ENCODE measurements around the gene COQ10A.
"Not testable (repeated sequence)": the region's sequence is repeated elsewhere in the genome, so short reads cannot be mapped to it uniquely, and the experiment has no call there.

The COQ10A gene

DNA sequence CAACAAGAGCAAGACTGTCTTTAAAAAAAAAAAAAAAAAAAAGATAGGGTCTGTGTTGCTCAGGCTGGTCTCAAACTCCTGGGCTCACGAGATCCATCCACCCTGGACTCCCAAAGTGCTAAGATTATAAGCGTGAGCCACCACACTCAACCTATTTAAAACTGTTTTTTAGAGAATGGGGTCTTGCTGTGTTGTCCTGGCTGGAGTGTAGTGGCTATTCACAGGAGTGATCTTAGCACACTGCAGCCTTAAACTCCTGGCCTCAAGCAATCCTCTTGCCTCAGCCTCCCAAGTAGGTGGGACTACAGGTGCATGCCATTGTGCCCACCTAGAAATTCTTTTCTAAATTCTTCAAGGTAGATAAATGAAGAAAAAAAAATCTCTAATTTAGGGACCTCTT, 7.6 kb downstream of the COQ10A start:
- H3K9me3 Mint-ChIP-seq = no peaks in the 10 kb centered on the region
- intact Hi-C loops (cut with micrococcal nuclease) = no loop called here
- H3K4me3 Mint-ChIP-seq = no peak overlapping the region
- H3K4me1 Mint-ChIP-seq (ENCODE audit: low read depth) = no peaks in the 10 kb centered on the region
- H3K27me3 Mint-ChIP-seq = no peaks in the 10 kb centered on the region
- peaks cover 97% of the 10 kb centered on the region for H3K36me3 Mint-ChIP-seq (ENCODE audit: low read depth)
- H3K27ac Mint-ChIP-seq = no peak overlapping the region

DNA sequence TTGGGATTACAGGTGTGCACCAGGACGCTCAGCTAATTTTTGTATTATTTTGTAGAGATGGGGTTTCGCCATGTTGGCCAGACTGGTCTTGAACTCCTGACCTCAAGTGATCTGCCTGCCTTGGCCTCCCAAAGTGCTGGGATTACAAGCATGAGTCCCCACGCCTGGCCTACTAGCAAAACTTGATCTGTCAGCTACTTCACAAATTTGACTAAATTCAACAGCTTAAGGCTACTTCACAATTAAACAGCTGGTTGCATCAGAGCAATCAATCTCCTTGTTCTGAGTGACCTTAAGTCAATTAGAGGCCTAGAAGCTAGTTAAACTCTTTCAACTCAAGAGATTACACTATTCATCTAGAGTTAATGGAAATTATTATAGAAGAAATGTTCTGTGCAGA, 12.2 kb downstream of the COQ10A start:
- Mint-ChIP-seq H3K4me3 (no peak overlapping the region), H3K4me1 (ENCODE audit: low read depth) (no peaks in the 10 kb centered on the region), H3K27me3 (no peaks in the 10 kb centered on the region), H3K9me3 (no peaks in the 10 kb centered on the region), H3K36me3 (ENCODE audit: low read depth) (peaks cover 99% of the 10 kb centered on the region), H3K27ac (no peak overlapping the region)
- intact Hi-C loops (cut with micrococcal nuclease) = no loop called here

DNA sequence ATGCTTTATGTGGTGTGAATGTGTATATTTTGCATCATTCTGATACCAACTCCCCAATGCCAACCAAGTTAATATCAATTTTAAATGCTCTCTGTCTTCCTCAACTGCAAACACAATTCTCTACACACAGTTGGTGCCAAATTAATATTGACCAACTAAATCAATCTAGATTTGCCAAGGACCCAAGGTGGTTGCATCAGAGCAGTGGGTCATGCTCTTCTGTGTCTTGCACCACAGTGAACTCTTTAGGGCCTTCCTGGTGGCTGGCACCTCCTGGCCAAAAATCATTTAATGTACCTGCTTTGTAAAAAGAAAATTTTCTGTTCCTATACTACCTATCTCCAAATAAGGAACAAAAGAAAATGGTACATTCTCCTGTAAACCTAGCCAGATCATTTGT, 14.1 kb downstream of the COQ10A start:
- Mint-ChIP-seq H3K4me3 (no peak overlapping the region), H3K4me1 (ENCODE audit: low read depth) (no peaks in the 10 kb centered on the region), H3K36me3 (ENCODE audit: low read depth) (peaks cover 99% of the 10 kb centered on the region), H3K27ac (no peak overlapping the region), H3K9me3 (no peaks in the 10 kb centered on the region), H3K27me3 (no peaks in the 10 kb centered on the region)
- intact Hi-C loops (cut with micrococcal nuclease) = no loop called here

DNA sequence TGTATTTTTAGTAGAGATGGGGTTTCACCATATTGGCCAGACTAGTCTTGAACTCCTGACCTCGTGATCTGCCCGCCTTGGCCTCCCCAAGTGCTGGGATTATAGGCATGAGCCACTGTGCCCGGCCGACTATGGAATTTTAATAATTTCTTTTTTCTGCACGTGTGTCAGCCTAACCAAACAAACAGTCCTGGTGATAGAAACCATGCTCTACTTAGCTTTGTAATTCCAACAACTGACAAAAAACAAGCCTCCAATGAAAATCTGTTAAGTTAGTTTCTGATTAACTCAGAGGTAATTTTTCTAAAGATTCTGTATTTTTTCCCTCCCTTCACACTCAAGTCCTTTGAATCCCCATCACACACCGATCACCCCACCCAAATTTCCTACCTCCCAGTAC, 15.3 kb downstream of the COQ10A start:
- no peak overlapping the region for H3K4me3 Mint-ChIP-seq
- no peaks in the 10 kb centered on the region for H3K4me1 Mint-ChIP-seq (ENCODE audit: low read depth)
- peaks cover 99% of the 10 kb centered on the region for H3K36me3 Mint-ChIP-seq (ENCODE audit: low read depth)
- no peaks in the 10 kb centered on the region for H3K27me3 Mint-ChIP-seq
- H3K9me3 Mint-ChIP-seq = no peaks in the 10 kb centered on the region
- intact Hi-C loops (cut with micrococcal nuclease) = no loop called here
- H3K27ac Mint-ChIP-seq = no peak overlapping the region

DNA sequence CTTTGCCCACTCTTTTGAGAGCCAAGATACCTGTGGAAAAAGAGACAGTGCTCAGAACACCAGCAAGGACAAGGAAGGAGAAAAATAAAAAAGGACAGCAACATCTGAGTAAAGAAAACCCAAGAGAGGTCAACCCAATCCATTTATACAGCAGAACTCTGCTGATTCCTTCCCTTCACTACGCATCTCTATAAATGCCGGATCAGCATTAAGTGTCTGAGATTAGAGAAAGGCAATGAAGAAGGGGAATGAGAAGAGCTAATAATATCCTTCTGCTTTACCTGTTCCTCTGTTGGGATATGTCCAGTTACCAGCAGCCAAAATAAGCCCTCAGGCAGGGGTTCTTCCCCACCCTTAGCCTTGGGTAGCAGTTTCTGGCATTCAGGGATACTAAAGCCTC, 15.8 kb downstream of the COQ10A start:
- Mint-ChIP-seq H3K27ac (no peak overlapping the region), H3K4me3 (no peak overlapping the region), H3K27me3 (no peaks in the 10 kb centered on the region), H3K36me3 (ENCODE audit: low read depth) (peaks cover 96% of the 10 kb centered on the region), H3K4me1 (ENCODE audit: low read depth) (no peaks in the 10 kb centered on the region), H3K9me3 (no peaks in the 10 kb centered on the region)
- intact Hi-C loops (cut with micrococcal nuclease) = no loop called here

DNA sequence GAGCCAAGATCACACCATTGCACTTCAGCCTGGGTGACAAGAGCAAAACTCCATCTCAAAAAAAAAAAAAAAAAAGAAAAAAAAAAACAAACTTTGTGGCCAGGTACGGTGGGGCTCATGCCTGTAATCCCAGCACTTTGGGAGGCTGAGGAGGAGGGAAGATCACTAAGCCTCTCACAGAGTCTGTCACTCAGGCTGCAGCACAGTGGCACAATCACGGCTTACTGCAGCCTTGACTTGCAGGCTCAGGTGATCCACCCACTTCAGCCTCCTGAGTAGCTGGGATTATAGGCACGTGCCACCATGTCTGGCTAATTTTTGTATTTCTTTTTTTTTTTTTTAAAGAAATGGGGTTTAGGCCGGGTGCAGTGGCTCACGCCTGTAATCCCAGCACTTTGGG, 17.5 kb downstream of the COQ10A start:
- H3K4me3 Mint-ChIP-seq; intact Hi-C loops (cut with micrococcal nuclease); H3K27ac Mint-ChIP-seq; H3K4me1 Mint-ChIP-seq (ENCODE audit: low read depth); H3K9me3 Mint-ChIP-seq; H3K27me3 Mint-ChIP-seq: not testable (repeated sequence)
- H3K36me3 Mint-ChIP-seq (ENCODE audit: low read depth) = peaks cover 88% of the 10 kb centered on the region

DNA sequence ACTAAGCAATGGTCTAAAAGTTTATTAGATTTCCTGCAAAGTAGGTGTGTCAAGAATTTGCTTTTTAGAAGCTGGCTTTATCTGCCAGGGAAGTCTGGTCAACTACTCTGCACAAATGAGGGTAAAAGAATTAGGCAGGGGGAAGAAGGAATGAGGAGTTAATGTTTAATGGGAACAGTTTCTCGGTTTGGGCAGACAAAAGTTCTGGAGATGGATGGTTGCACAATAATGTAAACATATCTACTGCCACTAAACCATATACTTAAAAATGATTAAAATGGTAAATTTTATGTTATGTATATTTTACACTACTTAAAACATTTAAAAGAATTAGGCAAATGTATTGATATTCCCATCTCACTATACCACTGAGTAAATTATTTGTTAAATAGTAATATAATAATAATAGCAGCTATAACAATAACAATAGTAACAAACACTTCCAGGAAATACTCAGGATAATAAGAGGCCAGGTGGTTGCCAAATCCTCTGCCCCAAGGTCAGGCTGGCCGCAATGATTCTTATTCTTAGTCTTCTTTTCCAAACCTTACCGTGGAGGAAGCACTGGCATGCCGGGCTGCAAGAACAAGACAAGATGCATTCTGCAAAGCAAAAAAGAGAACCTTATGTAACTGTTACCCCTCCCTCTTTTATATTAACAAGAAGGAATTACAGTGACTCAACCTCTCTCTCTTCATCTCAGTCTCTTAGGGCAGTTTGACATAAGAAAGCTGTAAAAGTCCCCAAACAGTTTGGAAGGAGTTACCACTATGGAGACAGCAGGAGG, 19.5 kb downstream of the COQ10A start:
- no peak overlapping the region for H3K4me3 Mint-ChIP-seq
- no peaks in the 10 kb centered on the region for H3K9me3 Mint-ChIP-seq
- peaks cover 87% of the 10 kb centered on the region for H3K36me3 Mint-ChIP-seq (ENCODE audit: low read depth)
- no peak overlapping the region for H3K27ac Mint-ChIP-seq
- H3K4me1 Mint-ChIP-seq (ENCODE audit: low read depth) = peaks cover 3% of the 10 kb centered on the region
- intact Hi-C loops (cut with micrococcal nuclease) = no loop called here
- no peaks in the 10 kb centered on the region for H3K27me3 Mint-ChIP-seq

DNA sequence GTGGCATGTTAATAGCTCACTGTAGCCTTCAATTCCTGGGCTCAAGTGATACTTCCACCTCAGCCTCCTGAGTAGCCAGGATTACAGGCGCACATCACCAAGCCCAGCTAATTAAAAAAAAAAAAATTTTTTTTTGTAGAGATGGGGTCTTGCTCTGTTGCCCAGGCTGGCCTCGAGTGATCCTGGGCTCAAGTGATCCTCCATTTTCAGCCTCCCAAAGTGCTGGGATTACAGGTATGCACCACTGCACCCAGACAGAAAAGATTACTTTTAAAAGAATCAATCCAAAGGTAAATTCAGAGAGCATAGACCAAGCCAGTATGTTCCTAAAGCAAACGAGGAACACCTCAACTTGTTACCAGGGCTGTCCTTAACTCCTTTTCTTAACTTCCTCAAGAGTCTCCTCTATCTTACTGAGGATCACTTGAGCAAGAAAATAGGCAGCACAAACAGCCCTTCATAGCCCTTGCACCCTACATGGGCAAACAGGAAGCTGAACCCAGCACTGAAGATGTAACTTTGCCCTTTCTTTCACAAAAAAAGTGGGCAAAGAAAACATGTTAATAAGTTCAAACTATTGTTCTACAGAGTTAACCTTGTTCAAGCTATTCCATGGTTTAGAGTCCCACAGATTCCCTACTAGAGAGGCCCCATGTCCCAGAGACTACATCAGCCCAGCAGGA, 22.1 kb downstream of the COQ10A start:
- intact Hi-C loops (cut with micrococcal nuclease) = no loop called here
- Mint-ChIP-seq H3K27ac (no peak overlapping the region), H3K9me3 (no peaks in the 10 kb centered on the region), H3K4me1 (ENCODE audit: low read depth) (peaks cover 12% of the 10 kb centered on the region), H3K4me3 (no peak overlapping the region), H3K36me3 (ENCODE audit: low read depth) (peaks cover 81% of the 10 kb centered on the region), H3K27me3 (no peaks in the 10 kb centered on the region)

DNA sequence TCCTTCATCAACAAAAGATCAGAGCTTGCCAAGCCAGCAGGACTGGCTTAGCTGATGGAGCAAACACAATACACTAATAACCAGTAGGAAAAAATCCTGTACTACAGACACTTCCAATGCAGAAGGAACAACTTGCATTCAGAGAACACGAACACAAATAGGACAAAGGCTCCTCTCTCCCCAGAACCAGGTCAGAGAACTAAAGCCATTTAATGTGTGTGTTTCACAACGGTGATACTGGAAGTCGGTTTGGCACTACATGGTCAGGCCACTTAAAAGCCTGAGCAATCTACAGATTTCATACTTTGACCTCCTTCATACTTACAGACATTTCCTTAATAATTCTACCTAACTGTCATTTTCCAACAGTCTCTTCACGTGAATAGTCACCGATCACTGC, 27.1 kb downstream of the COQ10A start:
- Mint-ChIP-seq H3K9me3 (no peaks in the 10 kb centered on the region), H3K4me1 (ENCODE audit: low read depth) (peaks cover 44% of the 10 kb centered on the region), H3K4me3 (no peak overlapping the region), H3K27ac (no peak overlapping the region), H3K36me3 (ENCODE audit: low read depth) (peaks cover 66% of the 10 kb centered on the region), H3K27me3 (no peaks in the 10 kb centered on the region)
- intact Hi-C loops (cut with micrococcal nuclease) = no loop called here

DNA sequence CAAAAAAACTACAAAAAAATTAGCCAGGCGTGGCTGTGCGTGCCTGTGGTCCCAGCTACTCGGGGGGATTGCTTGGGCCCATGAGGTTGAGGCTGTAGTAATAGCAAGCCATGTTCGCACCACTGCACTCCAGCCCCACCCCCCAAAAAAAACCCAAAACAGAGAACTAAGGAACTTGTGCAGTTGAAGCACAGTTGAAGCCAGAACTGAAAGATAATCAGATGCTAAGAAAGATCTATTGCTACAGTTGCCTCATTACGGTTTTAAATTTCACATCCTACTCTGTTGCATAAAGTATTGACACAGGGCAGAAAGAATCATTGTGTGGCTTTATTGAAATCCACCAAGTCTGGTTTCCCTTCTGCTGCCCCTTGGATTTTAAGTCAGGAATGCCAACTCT, 29.6 kb downstream of the COQ10A start:
- H3K27me3 Mint-ChIP-seq = no peaks in the 10 kb centered on the region
- no peak overlapping the region for H3K27ac Mint-ChIP-seq
- H3K4me1 Mint-ChIP-seq (ENCODE audit: low read depth) = peaks cover 56% of the 10 kb centered on the region
- H3K9me3 Mint-ChIP-seq = no peaks in the 10 kb centered on the region
- intact Hi-C loops (cut with micrococcal nuclease) = no loop called here
- H3K36me3 Mint-ChIP-seq (ENCODE audit: low read depth) = peaks cover 61% of the 10 kb centered on the region
- H3K4me3 Mint-ChIP-seq = no peak overlapping the region

DNA sequence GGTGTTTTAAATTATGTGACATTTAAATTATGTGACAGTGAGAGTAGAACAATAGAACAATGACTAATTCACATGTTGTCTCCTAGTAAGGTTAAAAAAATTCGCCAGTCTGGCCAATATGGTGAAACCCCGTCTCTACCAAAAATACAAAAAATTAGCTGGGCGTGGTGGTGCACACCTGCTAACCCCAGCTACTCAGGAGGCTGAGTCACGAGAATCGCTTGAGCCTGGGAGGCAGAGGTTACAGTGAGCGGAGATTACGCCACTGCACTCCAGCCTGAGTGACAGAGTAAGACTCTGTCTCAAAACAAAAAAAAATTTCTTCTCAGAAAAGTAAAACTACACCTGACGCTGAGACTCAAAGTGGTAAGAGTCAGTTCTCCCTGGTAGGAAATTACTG, 30.7 kb downstream of the COQ10A start:
- Mint-ChIP-seq H3K27me3 (no peaks in the 10 kb centered on the region), H3K27ac (peak overlapping the region; percentile 34), H3K9me3 (no peaks in the 10 kb centered on the region), H3K4me3 (peak overlapping the region; percentile 26), H3K4me1 (ENCODE audit: low read depth) (peaks cover 64% of the 10 kb centered on the region), H3K36me3 (ENCODE audit: low read depth) (peaks cover 54% of the 10 kb centered on the region)
- intact Hi-C loops (cut with micrococcal nuclease) = no loop called here

DNA sequence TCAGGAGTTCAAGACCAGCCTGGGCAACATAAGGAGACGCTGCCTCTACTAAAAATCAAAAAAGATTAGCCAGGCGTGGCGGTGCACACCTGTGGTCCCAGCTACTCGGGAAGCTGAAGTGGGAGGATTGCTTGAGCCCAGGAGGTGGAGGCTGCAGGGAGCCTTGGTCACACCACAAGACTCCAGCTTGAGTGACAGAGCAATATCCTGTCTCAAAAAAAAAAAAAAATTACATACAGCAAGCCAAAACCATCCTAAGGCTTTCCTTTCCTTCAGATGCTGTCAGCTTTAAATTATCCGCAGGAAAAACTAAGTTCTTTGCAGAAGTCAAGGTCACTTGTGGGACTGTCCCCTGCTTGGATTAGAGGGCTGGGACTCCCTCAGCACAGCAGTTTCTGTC, 32.1 kb downstream of the COQ10A start:
- Mint-ChIP-seq H3K4me3 (peak overlapping the region; percentile 95), H3K27me3 (no peaks in the 10 kb centered on the region), H3K27ac (peak overlapping the region; percentile 99), H3K4me1 (ENCODE audit: low read depth) (peaks cover 58% of the 10 kb centered on the region), H3K36me3 (ENCODE audit: low read depth) (peaks cover 46% of the 10 kb centered on the region), H3K9me3 (no peaks in the 10 kb centered on the region)
- intact Hi-C loops (cut with micrococcal nuclease) = no loop called here

DNA sequence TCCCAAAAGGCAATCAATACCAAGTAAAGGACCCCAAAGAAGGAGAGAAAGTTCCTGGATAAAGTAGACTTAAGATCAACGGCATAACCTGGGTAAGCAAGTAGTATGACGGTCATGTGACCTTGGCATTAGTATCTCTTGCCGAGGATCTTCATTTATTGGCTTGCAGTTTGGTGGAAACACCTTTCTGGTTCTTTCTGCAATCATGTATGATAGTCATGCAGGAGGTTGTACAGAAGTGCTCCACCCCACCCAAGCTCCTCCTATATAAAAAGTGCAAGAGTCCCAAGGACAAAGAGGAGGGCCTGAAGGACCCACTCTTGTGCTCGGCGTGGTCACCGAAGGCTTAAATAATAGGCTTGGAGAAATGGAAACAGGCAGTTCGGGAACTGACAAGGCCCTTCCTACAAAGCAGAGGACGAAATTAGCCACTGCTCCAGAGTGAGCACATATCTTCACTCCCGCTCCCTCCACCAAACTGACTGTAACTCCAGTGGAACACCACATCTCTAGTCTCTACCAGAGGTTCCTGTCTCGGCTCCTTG, 32.6 kb downstream of the COQ10A start:
- Mint-ChIP-seq H3K36me3 (ENCODE audit: low read depth) (peaks cover 41% of the 10 kb centered on the region), H3K9me3 (no peaks in the 10 kb centered on the region), H3K27ac (peak overlapping the region; percentile 99), H3K4me3 (peak overlapping the region; percentile 95), H3K27me3 (no peaks in the 10 kb centered on the region), H3K4me1 (ENCODE audit: low read depth) (peaks cover 54% of the 10 kb centered on the region)
- intact Hi-C loops (cut with micrococcal nuclease) = no loop called here

DNA sequence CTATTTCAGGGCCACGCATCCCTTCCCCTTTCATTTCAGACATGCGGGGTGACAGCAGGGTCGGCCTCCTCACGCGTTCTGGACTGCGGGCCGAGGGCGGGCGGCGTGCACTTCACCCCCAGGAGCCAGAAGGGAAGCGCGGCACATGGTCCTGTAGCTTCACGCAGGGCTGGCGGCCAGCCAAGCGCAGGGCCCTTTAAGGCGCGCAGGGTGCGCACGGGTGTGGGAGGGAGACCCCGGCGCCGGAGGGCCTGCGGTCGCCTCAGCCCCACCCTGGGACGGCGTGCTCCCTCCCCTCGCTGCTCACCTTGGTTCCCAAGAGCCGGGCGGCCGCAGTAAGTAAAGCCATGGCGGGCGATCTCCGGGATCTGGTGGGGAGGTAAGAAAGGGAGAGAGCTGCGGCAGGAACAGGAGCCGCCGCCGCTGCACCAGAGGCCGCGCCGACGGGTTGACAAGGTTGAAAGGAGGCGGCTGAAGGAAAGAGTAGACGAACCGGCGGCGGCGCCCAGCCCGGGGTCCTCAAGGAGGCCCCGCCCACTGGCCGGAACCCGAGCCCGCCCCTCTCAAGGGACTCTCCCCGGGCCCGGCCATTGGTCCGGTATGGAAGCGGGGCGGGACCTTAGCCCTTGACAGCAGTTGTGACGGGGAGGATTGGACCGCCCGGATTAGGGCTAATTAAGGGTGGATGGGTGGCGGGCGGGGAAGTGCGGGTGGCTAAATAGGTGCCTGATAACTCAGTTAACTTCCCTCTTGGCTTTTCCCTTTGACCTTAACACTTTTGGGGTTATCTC, 33.3 kb downstream of the COQ10A start, which contains the start of gene CS:
Gene CS, minus strand, starts transcription at position 478 of the 791 bp plus-strand sequence. Its CDS starts 129 bp downstream, at position 349.
- intact Hi-C loops (cut with micrococcal nuclease) = loop anchor here (1.0 kb wide), 2 partner anchors 16 to 33 kb away; no protein-coding TSS in a partner anchor
- Mint-ChIP-seq H3K27ac (peak within 1 kb of the TSS; percentile 99), H3K4me1 (ENCODE audit: low read depth) (peaks cover 54% of the 10 kb centered on the region), H3K27me3 (no peaks in the 10 kb centered on the region), H3K36me3 (ENCODE audit: low read depth) (peaks cover 44% of the 10 kb centered on the region), H3K4me3 (peak within 1 kb of the TSS; percentile 95), H3K9me3 (no peaks in the 10 kb centered on the region)
